Sigmoid colon (tissue), 7 donors: ENCODE results near the gene PBOV1. TPM values are rescaled to one million over a fixed set of nuclear protein-coding genes. Genes with fewer than 3 reads are reported as not detected.

Source experiments
- DNase-seq: peaks from one replicate; pipeline ENCODE4 v3.0.0-alpha.2; 2019
- H3K27ac ChIP-seq, 4 donors: fragments of 200-600 bp; sonication (generic); one replicate each; pipeline ENCODE4 v1.5.1; 2016 to 2019; ENCODE audit warnings: mild to moderate bottlenecking in 1 of 4
- H3K27me3 ChIP-seq, 3 donors: fragments of 200-600 bp; sonication (generic); one replicate each; pipeline ENCODE4 v1.5.1; 2019; ENCODE audit warnings: mild to moderate bottlenecking in 1 of 3
- H3K36me3 ChIP-seq, 4 donors: fragments of 200-600 bp; sonication (generic); one replicate each; pipeline ENCODE4 v1.5.1; 2016 to 2019
- H3K4me1 ChIP-seq, 4 donors: fragments of 200-600 bp; sonication (generic); one replicate each; pipeline ENCODE4 v1.5.1; 2017 to 2019
- H3K4me3 ChIP-seq, 4 donors: fragments of 200-600 bp; sonication (generic); one replicate each; pipeline ENCODE4 v1.5.1; 2017 to 2019; ENCODE audit warnings: mild to moderate bottlenecking in 2 of 4, moderate library complexity in 1 of 4
- H3K9me3 ChIP-seq, 4 donors: fragments of 200-600 bp in 3 of 4; sonication (generic) in 3 of 4; one replicate each; pipeline versions ENCODE4 v1.5.1 to v1.6.1; 2013 to 2019
- CTCF ChIP-seq, 4 experiments: fragments of 450-650 bp in 3 of 4; fragments of 200-600 bp in 1 of 4; IDR thresholded peaks; one replicate each; pipeline ENCODE4 v1.5.1; 2016 to 2019; ENCODE audit warnings: antibody characterized with exemption in 4 of 4, mild to moderate bottlenecking in 3 of 4, moderate library complexity in 2 of 4
- EP300 ChIP-seq, 4 donors: sonication (generic); formaldehyde crosslinking; IDR thresholded peaks; one replicate each; pipeline ENCODE4 v1.6.1; 2017; ENCODE audit warnings: antibody characterized with exemption in 4 of 4
- POLR2A ChIP-seq, 2 donors: fragments of 450-650 bp; IDR thresholded peaks; one replicate each; pipeline ENCODE4 v1.6.1; 2016; ENCODE audit warnings: antibody characterized with exemption in 2 of 2, mild to moderate bottlenecking in 2 of 2, moderate library complexity in 2 of 2
- POLR2AphosphoS5 ChIP-seq, 4 donors: sonication (generic); formaldehyde crosslinking; IDR thresholded peaks; one replicate each; pipeline ENCODE4 v1.6.1; 2017; ENCODE audit warnings: antibody characterized with exemption in 4 of 4
- WGBS, 2 donors: extraction: QIAGEN DNeasy Blood & Tissue Kit; methylation state at CpG; one replicate each; pipeline ENCODE4 v1.1.7; 2013; 5-methylcytosine and 5-hydroxymethylcytosine counted together
- intact Hi-C: fragments of 100-400 bp; cut with DNase I; formaldehyde crosslinking; loops from one replicate; pipeline ENCODE4 v1.15.1; 2023
- polyA plus RNA-seq, 3 donors: library from polyadenylated mRNA; stranded (reverse); fragments of 200-250 nt; gene quantifications; one replicate each; pipeline ENCODE4 v1.2.3, GENCODE V29; 2013
- total RNA-seq, 4 donors: library from RNA; depleted of rRNA; stranded (reverse); fragments of >200 nt; gene quantifications; one replicate each; pipeline ENCODE4 v1.1.0, GENCODE V29; 2016
- donor health status: healthy with polysubstance abuse.
- donor health status: Bipolar disorder and iron deficiency.
- donor health status: healthy.

PBOV1 gene
- total and polyA plus RNA-seq, 7 donors: not detected

- intact Hi-C loops: no loop called here
- Histone ChIP-seq H3K27me3 (no peaks in the 10 kb centered on the region), H3K36me3 (no peaks in the 10 kb centered on the region), H3K9me3 (no peaks in the 10 kb centered on the region), H3K4me3 (no peak overlapping the region), H3K27ac (no peak overlapping the region), H3K4me1 (no peaks in the 10 kb centered on the region)
- no peak for DNase-seq
- WGBS, 2 donors: 20 to 63% methylated on average over 8 of the region's 8 CpGs
- TF ChIP-seq POLR2AphosphoS5 (IDR thresholded peaks at IDR 0.05) (no peak), POLR2A (IDR thresholded peaks at IDR 0.05) (no peak)
Measured at GRCh38 chr6:138227316-138227781, 9.1 kb upstream of the PBOV1 start.

GRCh38 chr6:138226700-138227315 lies 8.5 kb upstream of the PBOV1 start:
- no peaks in the 10 kb centered on the region for H3K4me1 ChIP-seq
- no peaks in the 10 kb centered on the region for H3K9me3 ChIP-seq
- intact Hi-C loops: no loop called here
- H3K27ac ChIP-seq: no peak overlapping the region
- 54 to 78% methylated on average over 4 of the region's 4 CpGs for WGBS, 2 donors
- no peak overlapping the region for H3K4me3 ChIP-seq
- H3K27me3 ChIP-seq: no peaks in the 10 kb centered on the region
- H3K36me3 ChIP-seq: no peaks in the 10 kb centered on the region
- TF ChIP-seq POLR2AphosphoS5 (IDR thresholded peaks at IDR 0.05): no peak
- no peak for TF ChIP-seq CTCF (IDR thresholded peaks at IDR 0.05)
- no peak for TF ChIP-seq POLR2A (IDR thresholded peaks at IDR 0.05)
- TF ChIP-seq EP300 (IDR thresholded peaks at IDR 0.05): no peak
- DNase-seq: no peak

- Histone ChIP-seq H3K27me3 (no peaks in the 10 kb centered on the region), H3K36me3 (no peaks in the 10 kb centered on the region), H3K27ac (no peak overlapping the region), H3K4me1 (no peaks in the 10 kb centered on the region), H3K4me3 (no peak overlapping the region), H3K9me3 (no peaks in the 10 kb centered on the region)
- DNase-seq: no peak
- intact Hi-C loops: no loop called here
- TF ChIP-seq POLR2A (IDR thresholded peaks at IDR 0.05): no peak
- no peak for TF ChIP-seq POLR2AphosphoS5 (IDR thresholded peaks at IDR 0.05)
- TF ChIP-seq CTCF (IDR thresholded peaks at IDR 0.05): no peak
- TF ChIP-seq EP300 (IDR thresholded peaks at IDR 0.05): no peak
- whole genome bisulfite sequencing, 2 donors: 81 to 84% methylated on average over 4 of the region's 4 CpGs
Measured at GRCh38 chr6:138225953-138226352, 7.7 kb upstream of the PBOV1 start.

- WGBS, 2 donors: 68 to 76% methylated on average over 4 of the region's 4 CpGs
- Histone ChIP-seq H3K4me1 (no peaks in the 10 kb centered on the region), H3K27ac (no peak overlapping the region), H3K4me3 (no peak overlapping the region), H3K27me3 (no peaks in the 10 kb centered on the region), H3K9me3 (no peaks in the 10 kb centered on the region), H3K36me3 (no peaks in the 10 kb centered on the region)
- no peak for TF ChIP-seq POLR2AphosphoS5 (IDR thresholded peaks at IDR 0.05)
- TF ChIP-seq EP300 (IDR thresholded peaks at IDR 0.05): no peak
- no peak for TF ChIP-seq CTCF (IDR thresholded peaks at IDR 0.05)
- no peak for TF ChIP-seq POLR2A (IDR thresholded peaks at IDR 0.05)
- intact Hi-C loops: no loop called here
- DNase-seq: no peak
Measured at GRCh38 chr6:138222901-138223546, 4.7 kb upstream of the PBOV1 start.

GRCh38 chr6:138219901-138220300 lies 1.6 kb upstream of the PBOV1 start:
- TF ChIP-seq POLR2A (IDR thresholded peaks at IDR 0.05) (no peak), POLR2AphosphoS5 (IDR thresholded peaks at IDR 0.05) (no peak), EP300 (IDR thresholded peaks at IDR 0.05) (no peak), CTCF (IDR thresholded peaks at IDR 0.05) (no peak)
- no peaks in the 10 kb centered on the region for H3K4me1 ChIP-seq
- H3K9me3 ChIP-seq: no peaks in the 10 kb centered on the region
- WGBS, 2 donors: 94 to 95% methylated on average over 4 of the region's 4 CpGs
- no peaks in the 10 kb centered on the region for H3K36me3 ChIP-seq
- H3K27ac ChIP-seq: no peak overlapping the region
- intact Hi-C loops: no loop called here
- no peaks in the 10 kb centered on the region for H3K27me3 ChIP-seq
- no peak overlapping the region for H3K4me3 ChIP-seq
- DNase-seq: no peak
